HepG2 (cell line): ENCODE results near the gene PPME1.

Experiments
- PTBP1 ChIP-seq: fragments of 200-400 bp; formaldehyde crosslinking; IDR thresholded peaks from 2 replicates; pipeline ENCODE4 v1.6.1; 2018; ENCODE audit warnings: low read length, low read depth; ENCODE audit not compliant: poor library complexity, severe bottlenecking
- ZNF318 ChIP-seq: sonication (generic); formaldehyde crosslinking; IDR thresholded peaks from 2 replicates; pipeline ENCODE4 v1.4.0; 2020; ENCODE audit warnings: mild to moderate bottlenecking, missing genetic modification reagents
- ZNF546 ChIP-seq: sonication (generic); formaldehyde crosslinking; conservative IDR thresholded peaks from 2 replicates; pipeline ENCODE4 v1.8.1; 2023; ENCODE audit warnings: mild to moderate bottlenecking, missing genetic modification reagents
- ZNF674 ChIP-seq: sonication (generic); formaldehyde crosslinking; IDR thresholded peaks from 2 replicates; pipeline ENCODE4 v1.5.0; 2020; ENCODE audit warnings: low read depth, mild to moderate bottlenecking, missing genetic modification reagents

GRCh38 chr11:74265256-74265655 is 94.2 kb downstream of the PPME1 start:
- no peak for TF ChIP-seq ZNF318
- no peak for TF ChIP-seq ZNF674
- no peak for TF ChIP-seq PTBP1
- no peak for TF ChIP-seq ZNF546 (CRISPR knock-in tag)
